Breast epithelium (tissue), 3 donors: ENCODE data around the gene YPEL1.

Source experiments
- CTCF ChIP-seq, 3 donors: fragments of 450-650 bp; IDR thresholded peaks; one replicate each; pipeline ENCODE4 v1.5.1; 2016 to 2017; ENCODE audit warnings: antibody characterized with exemption in 3 of 3, mild to moderate bottlenecking in 3 of 3, moderate library complexity in 3 of 3
- POLR2AphosphoS5 ChIP-seq, 3 donors: sonication (generic); formaldehyde crosslinking; IDR thresholded peaks; one replicate each; pipeline ENCODE4 v1.6.1; 2017; ENCODE audit warnings: antibody characterized with exemption in 3 of 3

DNA sequence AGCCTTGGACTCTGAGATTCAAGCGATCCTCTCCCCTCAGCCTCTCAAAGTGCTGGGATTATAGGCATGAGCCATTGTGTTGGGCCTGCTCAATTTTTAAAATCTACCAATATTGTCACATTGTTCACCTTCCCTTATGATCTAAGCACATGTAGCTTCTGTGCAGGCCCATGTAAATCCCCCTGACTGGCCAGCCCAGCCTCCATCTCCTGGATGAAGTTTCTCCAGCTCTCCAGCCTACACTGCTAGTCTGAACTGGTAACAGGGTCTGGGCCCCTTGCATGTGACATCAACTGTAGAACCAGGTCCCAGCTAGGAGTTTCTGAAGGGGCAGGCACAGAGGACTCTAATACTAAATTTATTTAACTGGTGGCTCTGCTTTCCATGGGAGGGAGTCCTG, 32.8 kb upstream of the YPEL1 start:
- TF ChIP-seq CTCF (IDR thresholded peaks at IDR 0.05) (no peak), POLR2AphosphoS5 (IDR thresholded peaks at IDR 0.05) (no peak)
